ENCODE results near the gene CYP27B1.
"Not testable (repeated sequence)": the region's sequence is repeated elsewhere in the genome, so short reads cannot be mapped to it uniquely, and the experiment has no call there.

Gene CYP27B1

DNA sequence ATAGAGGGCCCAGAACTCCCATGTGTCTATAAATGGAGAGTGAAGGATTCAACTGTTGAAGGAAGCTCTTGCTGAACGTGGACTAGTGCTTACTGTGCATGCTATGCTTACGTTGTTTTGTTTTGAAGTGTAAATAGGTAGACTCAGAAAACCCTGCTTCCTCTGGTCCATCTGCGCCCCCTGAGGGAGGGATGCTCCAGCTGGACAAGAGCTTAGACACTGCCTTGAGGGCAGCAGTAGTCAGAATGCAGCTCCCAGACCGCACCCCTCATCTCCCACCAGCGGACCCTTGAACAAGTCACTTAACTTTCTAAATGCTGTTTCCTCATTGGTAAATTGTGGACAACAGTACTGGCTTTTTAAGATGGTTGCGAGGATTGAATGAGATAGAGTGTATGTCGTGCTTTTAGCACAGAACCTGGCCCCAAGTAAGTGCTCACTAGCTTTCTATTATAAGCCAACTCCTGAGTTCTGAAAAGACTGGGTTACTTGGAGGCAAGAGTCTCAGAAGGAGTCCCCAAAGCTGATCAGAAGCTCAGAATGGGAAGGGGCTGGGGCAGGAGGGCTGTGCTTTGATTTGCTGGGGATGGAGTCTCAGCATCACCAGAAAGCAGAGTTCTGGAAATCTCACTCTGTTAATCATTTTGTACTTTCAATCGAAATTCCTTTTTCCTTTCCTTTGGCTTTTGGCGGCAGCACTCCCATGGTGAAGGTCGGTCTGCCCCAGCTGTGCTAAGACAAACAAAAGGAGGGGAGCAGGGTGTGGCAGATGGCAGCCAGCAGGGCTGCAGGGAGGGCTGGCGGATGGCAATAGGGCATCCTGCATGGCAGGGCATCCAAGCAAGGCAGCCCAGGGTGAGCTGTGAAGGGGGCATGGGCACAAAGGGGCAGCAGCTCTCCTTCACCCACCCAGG is 43.9 kb downstream of the CYP27B1 start:
- DNase-seq (ENCODE audit: low read depth in 2 of 2): no peak

DNA sequence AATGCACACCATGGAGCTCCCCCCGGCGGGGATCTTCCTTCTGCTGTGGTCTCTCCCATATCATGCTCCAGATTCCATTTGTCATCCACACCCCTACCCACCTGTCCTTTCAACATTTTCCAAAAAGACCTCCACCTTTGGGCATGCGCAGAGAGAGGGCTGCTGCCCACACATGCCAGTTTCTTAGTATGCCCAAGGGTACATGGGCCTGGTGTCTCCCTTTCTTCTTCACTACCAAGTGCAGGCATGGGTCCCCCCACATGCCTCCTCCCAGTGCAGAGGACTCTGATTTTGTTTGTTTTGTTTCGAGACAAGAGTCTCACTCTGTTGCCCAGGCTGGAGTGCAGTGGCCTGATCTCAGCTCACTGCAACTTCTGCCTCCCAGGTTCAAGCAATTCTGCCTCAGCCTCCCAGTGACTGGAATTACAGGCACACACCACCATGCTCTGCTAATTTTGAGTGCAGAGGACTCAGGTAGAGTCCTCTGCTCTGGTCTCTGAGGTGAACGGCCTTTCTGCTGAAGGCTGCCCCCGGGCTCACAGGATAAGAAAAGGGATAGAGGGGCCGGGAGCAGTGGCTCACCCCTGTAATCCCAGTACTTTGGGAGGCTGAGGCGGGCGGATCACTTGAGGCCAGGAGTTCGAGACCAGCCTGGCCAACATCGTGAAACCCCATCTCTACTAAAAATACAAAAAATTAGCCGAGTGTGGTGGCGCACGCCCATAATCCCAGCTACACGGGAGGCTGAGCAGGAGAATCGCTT is 44.9 kb downstream of the CYP27B1 start:
- DNase-seq (ENCODE audit: low read depth in 2 of 2): not testable (repeated sequence)

DNA sequence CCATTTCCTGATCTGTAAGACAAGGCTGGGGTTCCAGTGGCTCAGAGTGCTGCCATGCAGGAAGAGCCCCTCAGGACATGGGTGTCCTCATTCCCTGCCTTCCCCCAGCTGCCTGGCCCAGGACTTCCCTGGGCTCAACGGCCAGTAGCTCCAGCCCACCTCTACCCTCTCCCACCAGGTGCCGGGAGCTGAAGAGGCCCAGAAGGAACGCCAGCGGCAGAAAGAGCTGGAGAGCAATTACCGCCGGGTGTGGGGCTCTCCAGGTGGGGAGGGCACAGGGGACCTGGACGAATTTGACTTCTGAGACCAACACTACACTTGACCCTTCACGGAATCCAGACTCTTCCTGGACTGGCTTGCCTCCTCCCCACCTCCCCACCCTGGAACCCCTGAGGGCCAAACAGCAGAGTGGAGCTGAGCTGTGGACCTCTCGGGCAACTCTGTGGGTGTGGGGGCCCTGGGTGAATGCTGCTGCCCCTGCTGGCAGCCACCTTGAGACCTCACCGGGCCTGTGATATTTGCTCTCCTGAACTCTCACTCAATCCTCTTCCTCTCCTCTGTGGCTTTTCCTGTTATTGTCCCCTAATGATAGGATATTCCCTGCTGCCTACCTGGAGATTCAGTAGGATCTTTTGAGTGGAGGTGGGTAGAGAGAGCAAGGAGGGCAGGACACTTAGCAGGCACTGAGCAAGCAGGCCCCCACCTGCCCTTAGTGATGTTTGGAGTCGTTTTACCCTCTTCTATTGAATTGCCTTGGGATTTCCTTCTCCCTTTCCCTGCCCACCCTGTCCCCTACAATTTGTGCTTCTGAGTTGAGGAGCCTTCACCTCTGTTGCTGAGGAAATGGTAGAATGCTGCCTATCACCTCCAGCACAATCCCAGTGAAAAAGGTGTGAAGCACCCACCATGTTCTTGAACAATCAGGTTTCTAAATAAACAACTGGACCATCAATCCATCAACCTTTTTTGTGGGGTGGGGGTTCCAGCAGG is 46.0 kb downstream of the CYP27B1 start:
- DNase-seq (ENCODE audit: low read depth in 2 of 2): no peak

GRCh38 chr12:57719777-57720605 is 46.9 kb downstream of the CYP27B1 start:
- DNase-seq (ENCODE audit: low read depth in 2 of 2): no peak

DNA sequence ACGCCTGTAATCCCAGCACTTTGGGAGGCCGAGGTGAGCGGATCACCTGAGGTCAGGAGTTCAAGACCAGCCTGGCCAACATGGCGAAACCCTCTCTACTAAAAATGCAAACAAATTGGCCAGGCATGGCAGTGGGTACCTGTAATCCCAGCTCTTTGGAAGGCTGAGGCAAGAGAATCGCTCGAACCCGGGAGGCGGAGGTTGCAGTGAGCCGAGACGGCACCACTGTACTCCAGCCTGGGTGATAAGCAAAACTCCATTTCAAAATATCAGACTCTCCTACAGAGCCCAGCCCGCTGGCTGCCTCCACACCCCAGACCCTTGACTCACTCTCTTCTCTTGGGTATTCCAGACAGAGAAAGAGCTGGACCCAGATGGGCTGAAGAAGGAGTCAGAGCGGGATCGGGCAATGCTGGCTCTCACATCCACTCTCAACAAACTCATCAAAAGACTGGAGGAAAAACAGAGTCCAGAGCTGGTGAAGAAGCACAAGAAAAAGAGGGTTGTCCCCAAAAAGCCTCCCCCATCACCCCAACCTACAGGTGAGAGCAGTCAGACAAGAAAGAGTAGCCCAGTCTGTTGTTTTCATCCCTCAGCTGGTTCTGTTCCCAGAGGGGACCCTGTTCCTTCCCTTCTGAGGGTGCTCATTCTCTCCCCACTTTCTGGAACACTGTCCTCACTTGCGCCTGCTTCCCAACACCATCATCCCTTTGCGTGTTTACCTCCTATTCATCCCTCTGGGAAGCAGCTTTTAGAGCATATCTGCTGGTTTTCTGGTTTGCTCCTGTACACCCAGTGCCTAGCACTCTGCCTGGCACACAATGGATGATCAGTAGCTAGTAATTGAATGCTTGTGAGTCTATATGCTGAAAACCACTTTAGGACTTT is 48.0 kb downstream of the CYP27B1 start:
- DNase-seq (ENCODE audit: low read depth in 2 of 2): no peak

- DNase-seq (ENCODE audit: low read depth in 2 of 2): no peak
These were observed 48.8 kb downstream of the CYP27B1 start for GRCh38 chr12:57717846-57718640.

GRCh38 chr12:57717131-57717530 is 49.7 kb downstream of the CYP27B1 start:
- DNase-seq (ENCODE audit: low read depth in 2 of 2): no peak

DNA sequence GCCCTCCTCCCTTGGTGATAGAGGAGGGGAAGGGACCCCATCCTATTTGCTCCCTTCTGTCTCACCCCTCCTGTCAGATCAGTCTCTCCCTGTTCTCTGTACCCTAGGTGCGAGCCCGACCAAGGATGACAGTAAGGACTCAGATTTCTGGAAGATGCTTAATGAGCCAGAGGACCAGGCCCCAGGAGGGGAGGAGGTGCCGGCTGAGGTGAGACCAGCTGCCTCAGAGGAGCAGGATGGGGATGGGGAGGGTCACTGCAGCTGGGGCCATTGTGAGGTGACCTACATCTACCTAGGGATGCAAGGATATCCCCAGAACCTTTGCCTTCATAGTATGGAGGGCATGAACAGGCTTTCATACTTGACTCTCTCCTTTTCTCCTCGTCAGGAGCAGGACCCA is 50.6 kb downstream of the CYP27B1 start:
- DNase-seq (ENCODE audit: low read depth in 2 of 2): no peak

- DNase-seq (ENCODE audit: low read depth in 2 of 2): no peak
These were observed 51.1 kb downstream of the CYP27B1 start for GRCh38 chr12:57715786-57716185.

- not testable (repeated sequence) for DNase-seq (ENCODE audit: low read depth in 2 of 2)
These were observed 51.7 kb downstream of the CYP27B1 start for GRCh38 chr12:57715036-57715748.

GRCh38 chr12:57713209-57713608 is 53.7 kb downstream of the CYP27B1 start:
- DNase-seq (ENCODE audit: low read depth in 2 of 2): no peak

DNA sequence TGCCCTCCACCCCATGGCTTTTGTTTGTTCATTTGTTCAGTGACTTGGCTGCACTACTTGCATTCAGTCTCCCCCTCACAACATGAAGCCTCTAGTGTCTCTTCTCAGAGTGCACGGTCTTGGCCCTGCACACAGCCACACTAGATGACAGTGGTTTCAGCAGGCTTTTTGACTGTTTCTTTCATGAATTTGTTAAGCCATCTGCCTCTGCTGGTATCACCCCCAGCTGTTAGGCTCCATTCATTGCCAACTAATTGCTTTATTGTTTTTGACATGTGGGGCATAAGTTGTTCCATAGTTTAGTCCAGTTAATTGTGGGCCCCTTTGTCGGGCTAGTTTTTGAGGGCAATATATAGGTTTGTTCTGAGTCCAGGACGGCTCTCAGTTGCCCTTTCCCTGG is 54.2 kb downstream of the CYP27B1 start:
- DNase-seq (ENCODE audit: low read depth in 2 of 2): no peak

All from stimulated activated CD4-positive, alpha-beta T cell treated with anti-CD3 and anti-CD28 coated beads, Interleukin-12 subunit alpha, Interleukin-12 subunit beta, amount 100 ng/mL, for 24 hours (primary cell).